GM12872 (cell line): ENCODE measurements around the gene STS.

Experiments
- TF ChIP-seq, protein P1 (sequence below): IDR thresholded peaks from 3 replicates; pipeline ENCODE4 v1.5.1; 2011; ENCODE audit warnings: low read depth, mild to moderate bottlenecking, low read length, moderate library complexity; ENCODE audit not compliant: insufficient read depth

Gene STS, protein sequence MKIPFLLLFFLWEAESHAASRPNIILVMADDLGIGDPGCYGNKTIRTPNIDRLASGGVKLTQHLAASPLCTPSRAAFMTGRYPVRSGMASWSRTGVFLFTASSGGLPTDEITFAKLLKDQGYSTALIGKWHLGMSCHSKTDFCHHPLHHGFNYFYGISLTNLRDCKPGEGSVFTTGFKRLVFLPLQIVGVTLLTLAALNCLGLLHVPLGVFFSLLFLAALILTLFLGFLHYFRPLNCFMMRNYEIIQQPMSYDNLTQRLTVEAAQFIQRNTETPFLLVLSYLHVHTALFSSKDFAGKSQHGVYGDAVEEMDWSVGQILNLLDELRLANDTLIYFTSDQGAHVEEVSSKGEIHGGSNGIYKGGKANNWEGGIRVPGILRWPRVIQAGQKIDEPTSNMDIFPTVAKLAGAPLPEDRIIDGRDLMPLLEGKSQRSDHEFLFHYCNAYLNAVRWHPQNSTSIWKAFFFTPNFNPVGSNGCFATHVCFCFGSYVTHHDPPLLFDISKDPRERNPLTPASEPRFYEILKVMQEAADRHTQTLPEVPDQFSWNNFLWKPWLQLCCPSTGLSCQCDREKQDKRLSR

DNA sequence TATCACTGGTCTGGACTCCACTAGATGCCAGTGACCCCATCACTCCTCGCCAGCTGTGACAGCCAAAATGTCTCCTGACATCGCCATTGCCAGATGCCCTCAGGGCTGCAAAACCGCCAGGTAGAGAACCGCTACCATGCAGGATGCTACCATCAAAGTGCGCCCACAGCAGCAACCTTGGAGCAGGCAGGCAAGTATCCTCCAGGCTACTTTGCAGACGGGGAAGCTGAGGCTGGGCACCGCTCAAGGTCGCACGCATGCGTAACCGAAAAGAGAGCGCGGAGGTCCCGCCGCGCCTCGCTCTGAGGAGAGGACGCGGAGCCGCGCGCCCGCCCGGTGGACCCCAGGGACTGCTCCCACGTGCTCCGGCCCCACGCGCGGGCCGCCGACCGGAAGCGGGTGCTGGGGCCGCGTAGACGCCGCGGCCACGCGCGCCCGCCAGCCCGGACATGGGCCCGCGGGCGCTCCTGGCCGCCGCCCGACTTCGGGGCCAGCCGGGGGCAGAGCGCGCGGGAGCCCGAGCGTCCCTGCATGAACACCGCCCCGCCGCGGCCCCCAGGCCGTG is at the start of gene STS:
Gene STS (plus strand): TSS at position 300 of the 565 bp plus-strand sequence. CDS start 105,488 bp downstream, outside the sequence.
- TF ChIP-seq, protein P1, sequence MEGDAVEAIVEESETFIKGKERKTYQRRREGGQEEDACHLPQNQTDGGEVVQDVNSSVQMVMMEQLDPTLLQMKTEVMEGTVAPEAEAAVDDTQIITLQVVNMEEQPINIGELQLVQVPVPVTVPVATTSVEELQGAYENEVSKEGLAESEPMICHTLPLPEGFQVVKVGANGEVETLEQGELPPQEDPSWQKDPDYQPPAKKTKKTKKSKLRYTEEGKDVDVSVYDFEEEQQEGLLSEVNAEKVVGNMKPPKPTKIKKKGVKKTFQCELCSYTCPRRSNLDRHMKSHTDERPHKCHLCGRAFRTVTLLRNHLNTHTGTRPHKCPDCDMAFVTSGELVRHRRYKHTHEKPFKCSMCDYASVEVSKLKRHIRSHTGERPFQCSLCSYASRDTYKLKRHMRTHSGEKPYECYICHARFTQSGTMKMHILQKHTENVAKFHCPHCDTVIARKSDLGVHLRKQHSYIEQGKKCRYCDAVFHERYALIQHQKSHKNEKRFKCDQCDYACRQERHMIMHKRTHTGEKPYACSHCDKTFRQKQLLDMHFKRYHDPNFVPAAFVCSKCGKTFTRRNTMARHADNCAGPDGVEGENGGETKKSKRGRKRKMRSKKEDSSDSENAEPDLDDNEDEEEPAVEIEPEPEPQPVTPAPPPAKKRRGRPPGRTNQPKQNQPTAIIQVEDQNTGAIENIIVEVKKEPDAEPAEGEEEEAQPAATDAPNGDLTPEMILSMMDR = no peak

DNA sequence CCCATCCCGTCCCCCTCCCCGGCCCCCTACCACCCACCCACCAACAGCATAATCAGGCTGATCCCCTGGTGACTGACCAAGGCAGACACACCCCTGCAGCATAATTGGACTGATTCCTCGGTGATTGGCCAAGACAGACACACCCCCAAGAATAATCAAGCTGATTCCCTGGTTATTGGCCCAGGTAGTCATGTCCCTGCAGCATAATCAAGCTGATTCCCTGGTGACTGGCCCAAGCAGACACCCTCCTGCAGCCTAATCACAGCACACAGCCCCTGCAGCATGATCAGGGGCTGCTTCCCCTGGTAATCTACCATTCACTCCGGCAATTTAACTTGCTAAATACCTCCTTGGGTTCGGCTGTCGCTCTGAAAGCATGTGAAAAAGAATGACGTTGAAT is 47.5 kb upstream of the STS start:
- TF ChIP-seq, protein P1 = no peak

DNA sequence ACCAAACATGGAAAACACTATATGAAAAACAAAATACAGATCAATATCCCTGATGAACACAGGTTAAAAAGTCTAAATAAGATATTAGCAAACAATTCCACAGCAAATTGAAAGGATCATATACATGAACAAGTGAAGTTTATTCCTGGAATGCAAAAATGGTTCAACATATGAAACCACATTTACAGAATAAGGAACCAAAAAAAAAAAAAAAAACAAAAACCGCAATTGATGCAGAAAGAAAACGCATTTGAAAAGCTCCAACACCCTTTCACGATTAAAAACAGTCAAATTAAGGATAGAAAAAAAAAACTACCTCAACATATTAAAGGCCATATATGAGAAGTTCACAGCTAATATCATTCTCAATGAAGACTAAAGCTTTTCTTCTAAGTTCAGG is 45.4 kb upstream of the STS start:
- TF ChIP-seq, protein P1 = no peak

DNA sequence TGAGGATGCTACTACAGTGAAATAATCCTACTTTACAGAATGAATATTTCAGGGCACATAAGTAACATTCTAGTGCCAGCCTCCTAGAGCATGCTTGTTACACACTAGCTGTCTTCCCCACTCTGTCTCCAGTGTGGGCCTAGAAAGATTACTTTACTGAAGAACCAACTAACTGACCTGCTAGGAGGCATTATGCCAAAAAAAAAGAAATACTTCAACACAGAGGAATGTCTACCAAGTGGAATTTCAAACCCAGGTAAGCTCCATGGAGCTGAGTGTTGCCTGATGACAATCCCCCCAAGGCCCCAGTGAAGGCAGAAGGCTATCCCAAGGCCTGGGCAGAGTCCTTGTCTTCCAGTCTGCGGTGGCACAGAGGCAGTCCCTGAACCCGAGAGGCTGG is 40.9 kb upstream of the STS start:
- TF ChIP-seq, protein P1 = no peak

DNA sequence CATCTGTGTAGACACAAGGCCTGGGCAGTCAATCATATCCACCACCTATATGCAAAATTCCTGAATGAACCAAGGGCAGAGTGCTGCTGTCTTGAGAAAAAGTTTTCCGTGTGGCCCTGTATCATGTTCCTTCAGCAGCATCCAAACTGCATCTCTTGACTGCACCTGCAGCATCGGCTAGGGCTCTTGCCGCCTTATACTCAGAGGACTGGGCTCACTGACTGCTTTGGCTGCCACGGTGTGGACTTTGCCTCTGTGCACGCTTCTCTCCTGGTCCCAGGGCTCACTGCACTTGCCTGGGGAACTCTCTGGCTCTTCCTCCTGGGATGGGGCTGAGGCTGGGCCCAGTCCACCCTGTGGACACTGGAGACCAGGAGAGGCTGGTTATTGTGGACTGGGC is 39.5 kb upstream of the STS start:
- TF ChIP-seq, protein P1 = no peak

DNA sequence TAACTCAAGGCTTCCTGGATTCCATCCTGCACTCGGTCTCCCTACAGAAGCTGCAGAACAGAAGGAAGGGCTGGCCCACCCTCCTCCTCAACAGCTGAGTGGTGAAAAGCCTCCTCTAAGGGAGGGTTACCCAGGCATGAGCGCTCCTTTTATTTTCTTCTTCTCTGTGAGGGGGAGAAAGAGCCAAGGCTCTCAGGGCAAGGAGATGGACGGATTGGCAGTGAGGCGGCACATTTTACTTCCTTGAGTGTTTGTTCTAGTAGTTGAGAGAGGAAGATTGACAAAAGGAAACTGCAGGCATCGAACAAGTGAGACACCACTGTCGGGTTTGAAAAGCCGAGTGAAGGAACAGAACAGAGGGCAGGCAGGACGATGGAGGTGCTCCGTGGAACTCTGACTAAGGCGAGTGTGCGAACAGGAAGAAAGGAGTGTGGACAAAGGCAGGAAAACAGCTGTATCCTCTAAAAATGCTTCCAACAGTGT is 38.4 kb upstream of the STS start:
- TF ChIP-seq, protein P1 = no peak

DNA sequence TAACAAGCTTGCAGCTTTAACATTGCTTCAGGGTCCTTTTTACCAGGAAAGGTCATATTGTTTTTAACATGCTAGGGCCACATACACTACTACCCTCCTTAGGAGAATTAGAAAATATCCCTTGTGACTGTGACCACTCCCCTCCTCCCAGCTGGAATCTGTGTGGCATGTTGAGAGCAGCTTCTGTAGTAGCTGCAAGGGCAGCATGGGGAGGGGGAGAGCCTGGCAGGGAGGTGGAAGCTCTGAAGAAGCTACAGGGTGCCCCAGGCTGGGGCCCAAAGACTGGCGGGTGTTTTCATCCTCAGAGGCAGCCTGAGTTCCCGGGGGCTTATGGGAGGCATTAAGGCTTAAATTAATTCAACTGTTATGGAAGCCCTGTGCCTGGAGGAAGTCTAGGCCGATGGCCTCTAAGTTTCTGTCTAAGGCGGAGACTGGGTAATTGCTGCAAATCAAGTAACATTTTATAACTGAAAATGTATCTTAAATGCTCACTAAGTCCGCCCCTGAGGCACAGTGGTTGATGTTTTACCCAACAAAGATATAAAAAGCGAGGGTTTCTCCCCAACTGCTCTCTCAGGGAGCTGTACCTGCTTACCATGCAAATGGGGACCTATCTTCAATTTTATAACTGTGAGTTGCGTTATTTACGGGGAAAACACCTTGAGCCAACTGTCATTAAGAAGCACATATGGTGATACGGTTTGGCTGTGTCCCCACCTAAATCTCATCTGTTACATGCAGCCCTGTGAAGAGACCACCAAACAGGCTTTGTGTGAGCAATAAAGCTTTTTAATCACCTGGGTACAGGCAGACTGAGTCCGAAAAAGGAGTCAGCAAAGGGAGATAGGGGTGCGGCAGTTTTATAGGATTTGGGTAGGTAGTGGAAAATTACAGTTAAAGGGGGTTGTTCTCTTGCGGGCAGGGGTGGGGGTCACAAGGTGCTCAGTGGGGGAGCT is 37.4 kb upstream of the STS start:
- TF ChIP-seq, protein P1 = no peak
